Measurements from ENCODE around the gene OR2D2. TPM values are rescaled to one million over a fixed set of nuclear protein-coding genes. Genes with fewer than 3 reads are reported as not detected.

The OR2D2 gene
- total RNA-seq: 0.94 and 1.4 TPM in 2 replicates

- intact Hi-C loops (cut with micrococcal nuclease): no loop called here
- Mint-ChIP-seq H3K27ac (no peak within 1 kb of the TSS), H3K4me3 (ENCODE audit: low read depth) (no peak within 1 kb of the TSS), H3K9me3 (no peaks in the 10 kb centered on the region), H3K4me1 (ENCODE audit: low read depth) (peaks cover 8% of the 10 kb centered on the region), H3K36me3 (ENCODE audit: low read depth) (no peaks in the 10 kb centered on the region), H3K27me3 (ENCODE audit: low read depth) (peaks cover 3% of the 10 kb centered on the region)
- DNase-seq (ENCODE audit: low spot score): no peak
Observed at GRCh38 chr11:6892400-6892799, at the start of gene OR2D2. TSS of gene OR2D2 (minus strand) at chr11:6892500. CDS start at chr11:6892500, 0 bp downstream.

- intact Hi-C loops (cut with micrococcal nuclease): no loop called here
- peaks cover 2% of the 10 kb centered on the region for H3K27me3 Mint-ChIP-seq (ENCODE audit: low read depth)
- peaks cover 11% of the 10 kb centered on the region for H3K36me3 Mint-ChIP-seq (ENCODE audit: low read depth)
- DNase-seq (ENCODE audit: low spot score): no peak
- no peaks in the 10 kb centered on the region for H3K9me3 Mint-ChIP-seq
- H3K4me3 Mint-ChIP-seq (ENCODE audit: low read depth): no peak overlapping the region
- no peak overlapping the region for H3K27ac Mint-ChIP-seq
- H3K4me1 Mint-ChIP-seq (ENCODE audit: low read depth): no peaks in the 10 kb centered on the region
Observed at GRCh38 chr11:6941970-6942369, 49.7 kb upstream of the OR2D2 start.

GRCh38 chr11:6932145-6932544 is 39.8 kb upstream of the OR2D2 start:
- peaks cover 34% of the 10 kb centered on the region for H3K36me3 Mint-ChIP-seq (ENCODE audit: low read depth)
- DNase-seq (ENCODE audit: low spot score): peak; percentile 31
- H3K4me3 Mint-ChIP-seq (ENCODE audit: low read depth): peak overlapping the region; percentile 63
- peaks cover 11% of the 10 kb centered on the region for H3K27me3 Mint-ChIP-seq (ENCODE audit: low read depth)
- no peaks in the 10 kb centered on the region for H3K9me3 Mint-ChIP-seq
- peaks cover 48% of the 10 kb centered on the region for H3K4me1 Mint-ChIP-seq (ENCODE audit: low read depth)
- intact Hi-C loops (cut with micrococcal nuclease): no loop called here
- peak overlapping the region; percentile 73 for H3K27ac Mint-ChIP-seq

DNA sequence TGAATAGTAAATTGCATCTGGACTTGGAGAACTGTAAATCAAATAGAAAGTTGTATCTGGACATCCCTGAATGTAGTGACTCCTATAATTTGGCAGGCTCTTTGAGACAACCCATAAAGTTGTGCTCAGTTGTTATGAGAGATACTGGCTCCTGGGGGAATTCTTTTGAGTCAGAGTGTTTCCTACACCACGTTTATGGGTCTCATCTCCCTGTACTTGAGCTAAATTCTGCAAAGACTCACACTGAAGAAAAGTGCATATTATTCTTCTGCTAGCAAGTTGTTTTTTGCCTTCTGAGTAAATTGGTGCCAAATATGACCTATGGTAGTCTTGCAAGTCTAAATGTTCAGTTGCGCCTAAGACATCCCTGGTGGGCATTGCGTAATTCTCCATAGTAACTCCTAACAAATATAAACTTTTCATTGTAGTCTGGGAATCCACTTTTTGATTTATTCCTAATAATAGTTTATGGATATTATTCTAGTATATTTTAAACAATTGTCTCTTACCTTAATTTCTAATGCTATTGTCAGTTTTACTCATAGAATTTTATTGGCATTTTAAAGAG is 38.9 kb upstream of the OR2D2 start:
- no peak overlapping the region for H3K4me3 Mint-ChIP-seq (ENCODE audit: low read depth)
- DNase-seq (ENCODE audit: low spot score): no peak
- H3K27me3 Mint-ChIP-seq (ENCODE audit: low read depth): peaks cover 13% of the 10 kb centered on the region
- intact Hi-C loops (cut with micrococcal nuclease): no loop called here
- H3K9me3 Mint-ChIP-seq: no peaks in the 10 kb centered on the region
- H3K27ac Mint-ChIP-seq: no peak overlapping the region
- H3K36me3 Mint-ChIP-seq (ENCODE audit: low read depth): peaks cover 31% of the 10 kb centered on the region
- H3K4me1 Mint-ChIP-seq (ENCODE audit: low read depth): peaks cover 49% of the 10 kb centered on the region

DNA sequence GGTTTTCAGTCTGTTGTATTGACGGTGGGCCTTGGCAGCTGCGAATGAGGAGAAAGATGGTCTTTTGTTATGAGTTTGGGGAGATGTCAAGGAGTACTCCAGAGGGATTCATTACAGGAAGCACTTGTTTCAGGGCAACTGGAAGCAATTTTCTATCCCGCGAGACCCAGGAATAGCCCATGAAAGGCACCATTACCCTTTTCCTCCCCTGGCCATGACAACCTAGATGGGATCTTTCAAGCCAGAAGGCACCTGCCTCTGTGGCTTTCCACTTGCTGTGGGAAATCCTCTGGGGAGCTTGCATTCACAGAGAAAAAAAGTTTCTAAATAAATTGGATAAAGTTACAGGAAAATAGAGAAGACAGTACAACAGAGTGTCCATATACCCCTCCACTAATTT is 36.6 kb upstream of the OR2D2 start:
- Mint-ChIP-seq H3K4me3 (ENCODE audit: low read depth) (no peak overlapping the region), H3K4me1 (ENCODE audit: low read depth) (peaks cover 49% of the 10 kb centered on the region), H3K27ac (no peak overlapping the region), H3K27me3 (ENCODE audit: low read depth) (peaks cover 28% of the 10 kb centered on the region), H3K36me3 (ENCODE audit: low read depth) (peaks cover 13% of the 10 kb centered on the region), H3K9me3 (no peaks in the 10 kb centered on the region)
- no peak for DNase-seq (ENCODE audit: low spot score)
- intact Hi-C loops (cut with micrococcal nuclease): loop anchor here (5.0 kb wide), 1 partner anchor 182 kb away; no protein-coding TSS in a partner anchor

DNA sequence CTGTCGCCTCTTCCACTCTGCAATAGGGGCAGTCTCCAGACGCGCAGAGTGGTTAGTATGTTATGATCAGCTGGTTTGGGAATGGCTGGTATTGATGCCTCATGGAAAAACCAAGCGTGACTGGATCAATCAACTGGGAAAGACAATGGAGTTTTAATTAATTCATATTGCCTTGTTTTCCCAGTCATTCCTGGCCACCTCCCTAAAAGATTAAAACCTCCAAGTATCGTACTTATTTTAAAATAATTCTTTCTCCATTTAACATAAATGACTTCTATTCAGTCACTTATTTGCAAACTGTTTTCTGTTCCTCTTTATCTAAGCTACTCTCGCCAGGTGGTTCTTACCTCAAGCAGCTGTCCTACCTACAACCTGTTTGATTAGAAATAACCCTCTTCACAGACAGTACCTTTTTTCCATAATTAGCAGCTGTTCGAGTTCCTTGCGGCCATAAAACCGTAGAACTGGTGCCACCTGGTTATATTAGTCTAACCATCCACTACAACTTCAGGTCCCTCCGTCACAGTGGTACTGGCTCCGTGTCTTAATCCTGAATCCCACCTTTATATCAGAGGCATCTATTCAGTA is 34.8 kb upstream of the OR2D2 start:
- Mint-ChIP-seq H3K9me3 (no peaks in the 10 kb centered on the region), H3K4me1 (ENCODE audit: low read depth) (peaks cover 35% of the 10 kb centered on the region), H3K4me3 (ENCODE audit: low read depth) (peak overlapping the region; percentile 83), H3K27me3 (ENCODE audit: low read depth) (peaks cover 36% of the 10 kb centered on the region), H3K27ac (peak overlapping the region; percentile 47), H3K36me3 (ENCODE audit: low read depth) (peaks cover under 1% of the 10 kb centered on the region)
- DNase-seq (ENCODE audit: low spot score): no peak
- intact Hi-C loops (cut with micrococcal nuclease): loop anchor here (5.0 kb wide), 1 partner anchor 180 kb away; no protein-coding TSS in a partner anchor

DNA sequence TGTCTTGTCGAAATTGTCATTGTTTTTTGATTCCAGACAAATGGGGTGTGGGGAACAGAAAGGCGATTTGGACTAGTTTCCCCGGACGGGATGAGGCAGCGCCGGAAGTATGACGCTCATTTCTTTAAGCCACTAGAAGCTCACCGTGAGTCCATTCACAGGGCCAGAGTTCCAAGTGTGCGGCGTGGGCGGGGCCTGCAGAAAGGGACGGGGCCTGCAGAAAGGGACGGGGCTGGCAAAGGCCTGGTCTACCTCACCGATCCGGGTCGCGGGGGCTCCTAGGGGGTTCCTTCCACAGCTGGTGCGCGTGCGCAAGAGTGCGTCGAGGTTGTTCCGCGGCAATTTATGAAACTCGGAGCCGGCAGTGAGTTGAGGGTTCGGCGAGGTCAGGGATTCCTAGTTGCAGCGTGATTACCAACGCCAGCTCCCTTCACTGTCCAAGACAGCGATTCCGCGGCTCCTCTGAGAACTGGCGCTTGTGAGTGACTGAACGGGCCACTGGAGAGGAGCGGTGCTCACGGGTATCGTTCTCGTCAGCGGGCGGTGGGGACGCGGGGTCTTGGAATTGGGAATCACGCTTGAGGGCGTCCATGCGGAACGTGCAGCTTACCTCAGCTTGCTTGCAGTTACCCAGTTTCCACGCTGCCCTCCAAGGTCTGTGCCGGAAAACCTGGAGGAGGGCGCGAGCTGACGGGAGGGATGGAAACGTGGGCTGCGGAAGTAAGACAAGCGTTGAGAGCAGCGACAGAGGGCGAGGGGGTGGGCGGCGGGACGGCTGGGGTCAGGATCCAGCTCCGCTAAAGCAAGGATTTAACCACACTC is 34.1 kb upstream of the OR2D2 start, which contains the start of gene ZNF215:
ZNF215 (plus strand) TSS at position 219 of the 822 bp plus-strand sequence. CDS start 5,847 bp downstream, outside the sequence.
- H3K27ac Mint-ChIP-seq: peak within 1 kb of the TSS; percentile 47
- intact Hi-C loops (cut with micrococcal nuclease): loop anchor here (5.0 kb wide), 1 partner anchor 179 kb away; no protein-coding TSS in a partner anchor
- H3K27me3 Mint-ChIP-seq (ENCODE audit: low read depth): peaks cover 36% of the 10 kb centered on the region
- peaks cover 32% of the 10 kb centered on the region for H3K4me1 Mint-ChIP-seq (ENCODE audit: low read depth)
- no peaks in the 10 kb centered on the region for H3K36me3 Mint-ChIP-seq (ENCODE audit: low read depth)
- DNase-seq (ENCODE audit: low spot score): peak; percentile 45
- no peaks in the 10 kb centered on the region for H3K9me3 Mint-ChIP-seq
- peak within 1 kb of the TSS; percentile 83 for H3K4me3 Mint-ChIP-seq (ENCODE audit: low read depth)

GRCh38 chr11:6925636-6926207 is 33.4 kb upstream of the OR2D2 start:
- peak overlapping the region; percentile 47 for H3K27ac Mint-ChIP-seq
- H3K36me3 Mint-ChIP-seq (ENCODE audit: low read depth): no peaks in the 10 kb centered on the region
- H3K9me3 Mint-ChIP-seq: no peaks in the 10 kb centered on the region
- H3K27me3 Mint-ChIP-seq (ENCODE audit: low read depth): peaks cover 36% of the 10 kb centered on the region
- intact Hi-C loops (cut with micrococcal nuclease): loop anchor here (5.0 kb wide), 1 partner anchor 178 kb away; no protein-coding TSS in a partner anchor
- H3K4me1 Mint-ChIP-seq (ENCODE audit: low read depth): peaks cover 27% of the 10 kb centered on the region
- no peak for DNase-seq (ENCODE audit: low spot score)
- H3K4me3 Mint-ChIP-seq (ENCODE audit: low read depth): peak overlapping the region; percentile 83

- intact Hi-C loops (cut with micrococcal nuclease): loop anchor here (5.0 kb wide), 1 partner anchor 178 kb away; no protein-coding TSS in a partner anchor
- Mint-ChIP-seq H3K27ac (no peak overlapping the region), H3K36me3 (ENCODE audit: low read depth) (no peaks in the 10 kb centered on the region), H3K4me1 (ENCODE audit: low read depth) (peaks cover 24% of the 10 kb centered on the region), H3K27me3 (ENCODE audit: low read depth) (peaks cover 36% of the 10 kb centered on the region), H3K9me3 (no peaks in the 10 kb centered on the region), H3K4me3 (ENCODE audit: low read depth) (peak overlapping the region; percentile 83)
- no peak for DNase-seq (ENCODE audit: low spot score)
Observed at GRCh38 chr11:6925007-6925577, 32.8 kb upstream of the OR2D2 start.

DNA sequence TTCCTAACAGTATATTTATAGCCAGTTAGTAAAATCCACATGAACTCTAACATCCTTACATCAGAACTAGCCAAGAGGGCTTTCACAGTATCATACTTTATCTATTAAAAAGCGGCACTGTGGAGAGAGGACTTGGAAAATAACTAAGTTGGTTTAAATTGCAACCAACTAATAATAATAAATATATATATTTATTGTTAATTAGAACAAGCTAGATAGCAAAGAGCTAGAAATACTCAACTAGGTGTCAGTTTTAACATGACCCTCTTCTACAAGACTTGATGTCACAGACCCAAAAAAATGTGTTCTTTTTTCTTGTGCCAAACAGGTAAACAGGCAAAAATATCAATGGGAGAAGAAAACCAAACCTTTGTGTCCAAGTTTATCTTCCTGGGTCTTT is 28.4 kb upstream of the OR2D2 start, which contains the start of gene OR2D3:
OR2D3 (plus strand) TSS at position 301 of the 400 bp plus-strand sequence; CDS start at position 301, 0 bp downstream.
- Mint-ChIP-seq H3K9me3 (peaks cover 4% of the 10 kb centered on the region), H3K27me3 (ENCODE audit: low read depth) (peaks cover 17% of the 10 kb centered on the region), H3K36me3 (ENCODE audit: low read depth) (no peaks in the 10 kb centered on the region), H3K4me1 (ENCODE audit: low read depth) (peaks cover 7% of the 10 kb centered on the region), H3K27ac (no peak within 1 kb of the TSS), H3K4me3 (ENCODE audit: low read depth) (no peak within 1 kb of the TSS)
- no peak for DNase-seq (ENCODE audit: low spot score)
- intact Hi-C loops (cut with micrococcal nuclease): no loop called here

DNA sequence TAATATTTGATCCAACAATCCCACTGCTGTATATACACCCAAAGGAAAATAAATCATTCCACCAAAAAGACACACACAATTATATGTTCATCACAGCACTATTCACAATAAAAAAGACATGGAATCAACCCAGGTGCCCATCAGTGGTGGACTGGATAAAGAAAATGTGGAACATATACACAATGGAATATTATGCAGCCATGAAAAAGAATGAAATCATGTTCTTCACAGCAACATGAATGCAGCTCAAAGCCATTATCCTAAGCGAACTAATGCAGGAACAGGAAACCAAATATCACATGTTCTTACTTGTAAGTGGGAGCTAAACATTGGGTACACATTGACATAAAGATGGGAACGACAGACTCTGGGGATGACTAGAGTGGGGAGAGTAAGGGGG is 27.4 kb upstream of the OR2D2 start:
- no peak for DNase-seq (ENCODE audit: low spot score)
- intact Hi-C loops (cut with micrococcal nuclease): no loop called here
- Mint-ChIP-seq H3K27me3 (ENCODE audit: low read depth) (peaks cover 12% of the 10 kb centered on the region), H3K9me3 (peaks cover 4% of the 10 kb centered on the region), H3K27ac (no peak overlapping the region), H3K36me3 (ENCODE audit: low read depth) (no peaks in the 10 kb centered on the region), H3K4me3 (ENCODE audit: low read depth) (no peak overlapping the region), H3K4me1 (ENCODE audit: low read depth) (peaks cover 2% of the 10 kb centered on the region)

DNA sequence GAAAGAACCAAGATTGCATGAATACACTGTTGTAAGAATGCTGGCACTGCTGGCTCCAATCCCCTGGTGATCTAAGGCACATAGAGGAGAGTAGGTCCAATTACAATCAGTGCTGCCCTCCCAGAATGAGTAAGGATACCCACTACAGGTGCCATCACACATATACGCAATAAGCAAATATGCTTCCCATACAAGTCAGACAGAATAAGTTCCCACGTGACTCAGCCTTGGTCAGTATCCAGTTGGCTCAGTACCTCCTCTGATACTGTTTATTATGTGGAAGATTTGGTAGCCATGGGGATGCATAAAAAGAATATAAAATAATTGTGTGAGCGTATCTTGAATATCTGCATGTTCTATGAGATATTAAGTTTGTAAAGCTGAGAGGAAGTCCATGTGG is 19.6 kb upstream of the OR2D2 start:
- Mint-ChIP-seq H3K4me1 (ENCODE audit: low read depth) (no peaks in the 10 kb centered on the region), H3K36me3 (ENCODE audit: low read depth) (no peaks in the 10 kb centered on the region), H3K27ac (no peak overlapping the region), H3K4me3 (ENCODE audit: low read depth) (no peak overlapping the region), H3K27me3 (ENCODE audit: low read depth) (no peaks in the 10 kb centered on the region), H3K9me3 (no peaks in the 10 kb centered on the region)
- intact Hi-C loops (cut with micrococcal nuclease): no loop called here
- no peak for DNase-seq (ENCODE audit: low spot score)
